ENCODE data around the gene CDK14.

The CDK14 gene

DNA sequence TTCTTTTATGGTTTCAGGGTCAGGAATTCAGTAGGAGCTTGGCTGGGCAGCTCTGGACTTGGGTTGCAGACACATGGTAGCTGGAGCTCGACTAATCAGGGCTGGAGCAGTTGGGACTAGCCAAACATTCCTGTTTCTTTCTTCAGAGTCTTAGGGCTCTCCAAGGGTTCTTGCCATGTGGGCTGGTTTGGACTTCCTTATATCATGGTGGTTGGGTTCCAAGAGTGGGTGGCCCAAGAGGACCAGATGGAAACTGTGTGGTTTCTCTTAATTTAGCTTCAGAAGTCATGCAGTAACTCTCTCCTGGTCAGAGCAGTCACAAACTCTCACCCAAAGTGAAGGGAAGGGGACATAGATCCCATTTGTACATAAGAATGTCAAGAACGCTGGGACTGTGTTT lies 398.0 kb downstream of the CDK14 start:
- no peaks in the 10 kb centered on the region for H4K20me1 ChIP-seq (ENCODE audit: insufficient read depth, low read length)
- no peaks in the 10 kb centered on the region for H3K36me3 ChIP-seq (replicated peaks; ENCODE audit: low read depth, low read length)
- no peaks in the 10 kb centered on the region for H3K79me2 ChIP-seq (ENCODE audit: low read length)
- no peak overlapping the region for H3K27ac ChIP-seq (ENCODE audit: low read length)
- H3K4me1 ChIP-seq (ENCODE audit: low read length) = peaks cover 11% of the 10 kb centered on the region
- H3K27me3 ChIP-seq (ENCODE audit: low read depth, low read length) = no peaks in the 10 kb centered on the region
- no peaks in the 10 kb centered on the region for H3K9me3 ChIP-seq (ENCODE audit: insufficient read depth, low read length)
- TF ChIP-seq EZH2phosphoT487 (IDR thresholded peaks at IDR 0.05; ENCODE audit: low read depth) (no peak), CTCF (IDR thresholded peaks at IDR 0.05; ENCODE audit: low read depth, low read length) (no peak)
- no peak overlapping the region for H3K9ac ChIP-seq (ENCODE audit: low read length)
- H2AFZ ChIP-seq (ENCODE audit: low read depth, low read length) = no peak overlapping the region
- no peak overlapping the region for H3K4me2 ChIP-seq (ENCODE audit: low read length)
- no peak overlapping the region for H3K4me3 ChIP-seq (ENCODE audit: low read length)

GRCh38 chr7:90994601-90995000 lies 398.5 kb downstream of the CDK14 start:
- Histone ChIP-seq H3K79me2 (ENCODE audit: low read length) (no peaks in the 10 kb centered on the region), H2AFZ (ENCODE audit: low read depth, low read length) (no peak overlapping the region), H3K9me3 (ENCODE audit: insufficient read depth, low read length) (no peaks in the 10 kb centered on the region), H3K27ac (ENCODE audit: low read length) (no peak overlapping the region), H3K27me3 (ENCODE audit: low read depth, low read length) (no peaks in the 10 kb centered on the region), H3K36me3 (replicated peaks; ENCODE audit: low read depth, low read length) (no peaks in the 10 kb centered on the region), H3K4me2 (ENCODE audit: low read length) (no peak overlapping the region), H3K4me1 (ENCODE audit: low read length) (peaks cover 13% of the 10 kb centered on the region), H4K20me1 (ENCODE audit: insufficient read depth, low read length) (no peaks in the 10 kb centered on the region), H3K4me3 (ENCODE audit: low read length) (no peak overlapping the region), H3K9ac (ENCODE audit: low read length) (no peak overlapping the region)
- TF ChIP-seq CTCF (IDR thresholded peaks at IDR 0.05; ENCODE audit: low read depth, low read length) = no peak
- TF ChIP-seq EZH2phosphoT487 (IDR thresholded peaks at IDR 0.05; ENCODE audit: low read depth) = no peak

DNA sequence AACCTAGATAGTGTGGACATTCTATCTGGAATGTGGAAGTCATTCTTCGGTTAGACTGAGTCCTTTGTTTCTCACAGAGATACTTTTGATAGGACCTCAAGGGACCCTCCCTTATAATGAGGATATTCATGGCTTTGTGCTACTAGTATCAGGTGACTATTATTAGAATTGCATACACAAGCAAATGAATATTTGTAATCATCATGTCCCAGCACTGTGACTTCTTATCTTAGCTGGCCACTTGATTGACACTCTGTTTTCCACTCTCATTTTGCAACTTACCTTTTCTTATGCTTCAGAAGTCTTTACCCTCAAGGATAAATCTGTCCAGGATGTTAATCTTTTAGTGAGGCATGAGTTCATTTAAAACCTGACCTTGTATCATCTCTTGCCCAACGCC lies 399.9 kb downstream of the CDK14 start:
- no peak overlapping the region for H3K4me3 ChIP-seq (ENCODE audit: low read length)
- TF ChIP-seq EZH2phosphoT487 (IDR thresholded peaks at IDR 0.05; ENCODE audit: low read depth) (no peak), CTCF (IDR thresholded peaks at IDR 0.05; ENCODE audit: low read depth, low read length) (no peak)
- peaks cover 22% of the 10 kb centered on the region for H3K4me1 ChIP-seq (ENCODE audit: low read length)
- H3K9ac ChIP-seq (ENCODE audit: low read length) = no peak overlapping the region
- H3K36me3 ChIP-seq (replicated peaks; ENCODE audit: low read depth, low read length) = no peaks in the 10 kb centered on the region
- no peaks in the 10 kb centered on the region for H3K27me3 ChIP-seq (ENCODE audit: low read depth, low read length)
- H3K27ac ChIP-seq (ENCODE audit: low read length) = no peak overlapping the region
- no peaks in the 10 kb centered on the region for H4K20me1 ChIP-seq (ENCODE audit: insufficient read depth, low read length)
- H3K79me2 ChIP-seq (ENCODE audit: low read length) = no peaks in the 10 kb centered on the region
- H3K9me3 ChIP-seq (ENCODE audit: insufficient read depth, low read length) = no peaks in the 10 kb centered on the region
- H3K4me2 ChIP-seq (ENCODE audit: low read length) = no peak overlapping the region
- H2AFZ ChIP-seq (ENCODE audit: low read depth, low read length) = no peak overlapping the region

DNA sequence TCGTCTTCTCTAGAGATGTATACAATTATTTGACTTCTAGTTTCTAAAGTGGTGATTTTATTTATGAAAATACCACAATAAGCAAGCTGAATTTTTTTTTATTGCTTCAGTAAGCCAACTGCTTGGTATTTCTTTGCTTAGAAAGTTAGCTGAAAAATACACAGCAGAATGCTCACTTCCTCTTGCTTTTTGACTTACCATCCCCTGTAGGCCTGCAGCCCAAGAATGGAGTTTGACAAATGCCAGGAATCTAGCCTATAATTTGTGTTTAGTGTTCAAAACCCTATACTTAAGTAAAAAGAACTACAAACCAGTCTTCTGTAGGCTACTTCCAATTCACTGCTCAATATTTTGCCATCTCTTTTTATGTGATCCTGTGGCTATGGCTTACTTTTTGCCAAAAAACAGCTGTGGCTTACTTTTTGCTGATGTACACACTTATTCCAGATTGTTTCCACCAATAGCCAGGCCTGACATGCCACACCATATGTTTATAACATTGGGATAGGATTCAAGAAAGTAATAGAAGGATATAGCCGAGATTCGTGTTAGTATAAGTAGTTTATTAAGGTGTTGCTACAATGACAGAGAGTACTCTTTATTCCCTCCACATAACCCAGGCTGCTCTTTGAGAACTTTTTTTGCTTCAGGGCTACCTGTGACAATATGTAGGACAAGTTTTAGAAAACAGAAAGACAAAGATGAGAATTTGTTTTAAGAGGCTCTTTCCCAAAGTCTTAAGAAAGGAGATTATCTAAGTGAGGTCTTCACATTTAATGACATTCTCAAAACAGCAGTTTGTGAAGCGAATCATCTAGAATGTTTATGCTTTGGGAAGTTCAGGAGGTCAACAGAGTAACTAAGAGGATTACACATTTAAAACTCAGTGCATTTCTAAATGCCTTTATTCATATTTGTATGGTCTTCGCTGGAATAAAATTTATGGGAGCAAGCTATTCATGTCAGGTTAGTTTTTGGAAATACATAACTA lies 404.2 kb downstream of the CDK14 start:
- H3K9ac ChIP-seq (ENCODE audit: low read length) = no peak overlapping the region
- H3K36me3 ChIP-seq (replicated peaks; ENCODE audit: low read depth, low read length) = no peaks in the 10 kb centered on the region
- H3K27ac ChIP-seq (ENCODE audit: low read length) = no peak overlapping the region
- no peaks in the 10 kb centered on the region for H3K9me3 ChIP-seq (ENCODE audit: insufficient read depth, low read length)
- H3K4me2 ChIP-seq (ENCODE audit: low read length) = peak overlapping the region; percentile 4; the same call in 1 of the 2 replicates
- no peak overlapping the region for H2AFZ ChIP-seq (ENCODE audit: low read depth, low read length)
- no peaks in the 10 kb centered on the region for H4K20me1 ChIP-seq (ENCODE audit: insufficient read depth, low read length)
- peaks cover 11% of the 10 kb centered on the region for H3K4me1 ChIP-seq (ENCODE audit: low read length)
- no peaks in the 10 kb centered on the region for H3K27me3 ChIP-seq (ENCODE audit: low read depth, low read length)
- H3K79me2 ChIP-seq (ENCODE audit: low read length) = no peaks in the 10 kb centered on the region
- no peak for TF ChIP-seq CTCF (IDR thresholded peaks at IDR 0.05; ENCODE audit: low read depth, low read length)
- TF ChIP-seq EZH2phosphoT487 (IDR thresholded peaks at IDR 0.05; ENCODE audit: low read depth) = no peak
- H3K4me3 ChIP-seq (ENCODE audit: low read length) = no peak overlapping the region

Data from OCI-LY3 (cell line).